Measurements from ENCODE around the gene SLC35B2. TPM values are rescaled to one million over a fixed set of nuclear protein-coding genes. Genes with fewer than 3 reads are reported as not detected.

The SLC35B2 gene
- total and polyA plus RNA-seq, 9 of the 15 experiments (the other 6 are each of a cell fraction or from before 2014, with no cell fraction given), result 14.5 to 59.1 (median 47.1) TPM

- Histone ChIP-seq H3K4me2 (ENCODE audit: insufficient read depth, low read length) (no peak overlapping the region), H3K27ac (ENCODE audit: extremely low read depth, low read depth, low read length) (no peak overlapping the region), H3K4me1 (replicated peaks in 1 of 2; ENCODE audit: control insufficient read depth in 2 of 2, insufficient read depth in 2 of 2, low read length in 2 of 2) (peaks cover 0 to 9% of the 10 kb centered on the region in 2 experiments; a peak in 2 of 5 replicates), H3K9me3 (replicated peaks; ENCODE audit: control insufficient read depth, insufficient read depth, low read depth, low read length) (no peaks in the 10 kb centered on the region), H3K9ac (ENCODE audit: insufficient read depth in 1 of 2, low read depth in 2 of 2, low read length in 2 of 2) (no peak overlapping the region), H3K27me3 (ENCODE audit: control insufficient read depth in 2 of 2, insufficient read depth in 2 of 2, low read length in 2 of 2) (peaks cover 55 to 85% of the 10 kb centered on the region in 2 experiments), H3K36me3 (ENCODE audit: control insufficient read depth, insufficient read depth, low read length) (no peaks in the 10 kb centered on the region), H2AFZ (ENCODE audit: low read depth, low read length) (no peak overlapping the region), H3K79me2 (ENCODE audit: control insufficient read depth, insufficient read depth, low read length) (no peaks in the 10 kb centered on the region), H3K4me3 (no peak overlapping the region), H3K9me1 (ENCODE audit: control insufficient read depth, insufficient read depth, low read length) (no peaks in the 10 kb centered on the region), H4K20me1 (replicated peaks; ENCODE audit: control insufficient read depth, insufficient read depth, low read length) (no peaks in the 10 kb centered on the region; the same call in 1 of the 2 replicates)
- no peak for DNase-seq (ENCODE audit: extremely low read depth in 1 of 4, low spot score in 3 of 4)
- FAIRE-seq, result no peak
- no peak for ATAC-seq
- WGBS (ENCODE audit: insufficient coverage, low coverage, missing lambda C conversion rate), result 0% methylated on average over 4 of the region's 4 CpGs
- CTCF ChIA-PET (ENCODE audit: low intra/inter-chr PET ratio), result no interaction called here
- POLR2A ChIA-PET, result interaction anchor here (0.7 to 5.1 kb wide), 4 partner anchors 8 to 113 kb away, joined by 3 to 20 read pairs (median 5); partner anchors contain the start of gene HSP90AB1
- TF ChIP-seq ZNF589 (CRISPR knock-in tag; IDR thresholded peaks at IDR 0.05; ENCODE audit: low read depth) (no peak), CSDE1 (IDR thresholded peaks at IDR 0.05) (no peak), ZNF263 (CRISPR knock-in tag; IDR thresholded peaks at IDR 0.05; ENCODE audit: borderline replicate concordance) (peak; percentile 40; the same call in 1 of the 2 replicates)
- in situ Hi-C loops (cut with MboI) (no loop called here), intact Hi-C loops (cut with micrococcal nuclease) (no loop called here)
- no TSS peak for BruUV-seq (replicated peaks)
Measured at GRCh38 chr6:44284867-44285266, 27.5 kb upstream of the SLC35B2 start.

DNA sequence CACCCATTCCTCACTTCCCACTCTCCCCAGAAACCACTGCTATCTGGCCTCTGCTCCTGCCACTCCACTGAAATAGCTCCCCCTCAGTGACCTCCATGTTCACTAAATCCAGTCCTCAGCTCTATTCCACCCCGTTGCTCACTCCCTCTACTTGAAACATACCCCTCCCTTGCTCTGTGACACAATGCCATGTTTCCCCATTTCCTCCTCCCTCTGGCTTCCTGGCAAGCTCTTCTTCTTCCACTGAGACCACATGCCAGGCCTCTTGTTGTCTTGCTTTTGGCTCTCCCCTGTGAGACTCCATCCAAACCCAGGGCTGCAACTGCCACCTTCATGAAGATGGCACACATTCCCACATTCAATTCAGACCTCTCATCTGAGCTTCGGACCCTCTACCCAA lies 26.8 kb upstream of the SLC35B2 start:
- no peak overlapping the region for H3K4me2 ChIP-seq (ENCODE audit: insufficient read depth, low read length)
- DNase-seq (ENCODE audit: extremely low read depth in 1 of 4, low spot score in 3 of 4) (no peak), ATAC-seq (no peak), FAIRE-seq (no peak)
- H3K4me3 ChIP-seq, result no peak overlapping the region
- no peaks in the 10 kb centered on the region for H3K79me2 ChIP-seq (ENCODE audit: control insufficient read depth, insufficient read depth, low read length)
- no peak overlapping the region for H2AFZ ChIP-seq (ENCODE audit: low read depth, low read length)
- no peak overlapping the region for H3K27ac ChIP-seq (ENCODE audit: extremely low read depth, low read depth, low read length)
- no peak for TF ChIP-seq ZNF551 (CRISPR knock-in tag; IDR thresholded peaks at IDR 0.05)
- TF ChIP-seq ZFPM2 (CRISPR knock-in tag; IDR thresholded peaks at IDR 0.05), result no peak
- TF ChIP-seq UBTF (IDR thresholded peaks at IDR 0.05; ENCODE audit: borderline replicate concordance in 1 of 2, low read depth in 2 of 2, low read length in 2 of 2), result no peak
- no peak for TF ChIP-seq STAT6 (CRISPR knock-in tag; IDR thresholded peaks at IDR 0.05)
- H3K36me3 ChIP-seq (ENCODE audit: control insufficient read depth, insufficient read depth, low read length), result no peaks in the 10 kb centered on the region
- no peaks in the 10 kb centered on the region for H3K9me3 ChIP-seq (replicated peaks; ENCODE audit: control insufficient read depth, insufficient read depth, low read depth, low read length)
- ChIA-PET POLR2A (interaction anchor here (0.7 to 5.1 kb wide), 6 partner anchors 9 to 62 kb away, joined by 3 to 20 read pairs (median 3); partner anchors contain the start of genes AARS2 and HSP90AB1), CTCF (ENCODE audit: low intra/inter-chr PET ratio) (no interaction called here)
- 3% methylated on average over 2 of the region's 2 CpGs for WGBS (ENCODE audit: insufficient coverage, low coverage, missing lambda C conversion rate)
- H3K27me3 ChIP-seq (ENCODE audit: control insufficient read depth in 2 of 2, insufficient read depth in 2 of 2, low read length in 2 of 2), result peaks cover 54 to 86% of the 10 kb centered on the region in 2 experiments
- no peaks in the 10 kb centered on the region for H3K9me1 ChIP-seq (ENCODE audit: control insufficient read depth, insufficient read depth, low read length)
- no peaks in the 10 kb centered on the region for H4K20me1 ChIP-seq (replicated peaks; ENCODE audit: control insufficient read depth, insufficient read depth, low read length)
- in situ Hi-C loops (cut with MboI), result no loop called here
- H3K9ac ChIP-seq (ENCODE audit: insufficient read depth in 1 of 2, low read depth in 2 of 2, low read length in 2 of 2), result no peak overlapping the region
- no TSS peak for BruUV-seq (replicated peaks)
- peaks cover 0 to 9% of the 10 kb centered on the region in 2 experiments; a peak in 2 of 5 replicates for H3K4me1 ChIP-seq (replicated peaks in 1 of 2; ENCODE audit: control insufficient read depth in 2 of 2, insufficient read depth in 2 of 2, low read length in 2 of 2)
- intact Hi-C loops (cut with micrococcal nuclease), result no loop called here

Data from K562 (cell line).